ENCODE data around the gene ABCC4. TPM values are rescaled to one million over a fixed set of nuclear protein-coding genes. Genes with fewer than 3 reads are reported as not detected.

Gene ABCC4
- total RNA-seq, 2 donors from 2014 or later: 11.4 to 14.7 TPM

GRCh38 chr13:95323930-95324662, 22.8 kb upstream of the ABCC4 start:
- Histone ChIP-seq H3K27me3 (no peaks in the 10 kb centered on the region), H3K9ac (ENCODE audit: low read depth in 2 of 2, low read length in 2 of 2) (no peak overlapping the region), H3K36me3 (no peaks in the 10 kb centered on the region), H3K9me3 (no peaks in the 10 kb centered on the region), H3K4me3 (no peak overlapping the region), H3K27ac (no peak overlapping the region), H3K4me1 (no peaks in the 10 kb centered on the region)
- intact Hi-C loops (cut with DNase I): no loop called here
- TF ChIP-seq, protein P1, sequence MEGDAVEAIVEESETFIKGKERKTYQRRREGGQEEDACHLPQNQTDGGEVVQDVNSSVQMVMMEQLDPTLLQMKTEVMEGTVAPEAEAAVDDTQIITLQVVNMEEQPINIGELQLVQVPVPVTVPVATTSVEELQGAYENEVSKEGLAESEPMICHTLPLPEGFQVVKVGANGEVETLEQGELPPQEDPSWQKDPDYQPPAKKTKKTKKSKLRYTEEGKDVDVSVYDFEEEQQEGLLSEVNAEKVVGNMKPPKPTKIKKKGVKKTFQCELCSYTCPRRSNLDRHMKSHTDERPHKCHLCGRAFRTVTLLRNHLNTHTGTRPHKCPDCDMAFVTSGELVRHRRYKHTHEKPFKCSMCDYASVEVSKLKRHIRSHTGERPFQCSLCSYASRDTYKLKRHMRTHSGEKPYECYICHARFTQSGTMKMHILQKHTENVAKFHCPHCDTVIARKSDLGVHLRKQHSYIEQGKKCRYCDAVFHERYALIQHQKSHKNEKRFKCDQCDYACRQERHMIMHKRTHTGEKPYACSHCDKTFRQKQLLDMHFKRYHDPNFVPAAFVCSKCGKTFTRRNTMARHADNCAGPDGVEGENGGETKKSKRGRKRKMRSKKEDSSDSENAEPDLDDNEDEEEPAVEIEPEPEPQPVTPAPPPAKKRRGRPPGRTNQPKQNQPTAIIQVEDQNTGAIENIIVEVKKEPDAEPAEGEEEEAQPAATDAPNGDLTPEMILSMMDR (IDR thresholded peaks at IDR 0.05): no peak
- no peak for DNase-seq

DNA sequence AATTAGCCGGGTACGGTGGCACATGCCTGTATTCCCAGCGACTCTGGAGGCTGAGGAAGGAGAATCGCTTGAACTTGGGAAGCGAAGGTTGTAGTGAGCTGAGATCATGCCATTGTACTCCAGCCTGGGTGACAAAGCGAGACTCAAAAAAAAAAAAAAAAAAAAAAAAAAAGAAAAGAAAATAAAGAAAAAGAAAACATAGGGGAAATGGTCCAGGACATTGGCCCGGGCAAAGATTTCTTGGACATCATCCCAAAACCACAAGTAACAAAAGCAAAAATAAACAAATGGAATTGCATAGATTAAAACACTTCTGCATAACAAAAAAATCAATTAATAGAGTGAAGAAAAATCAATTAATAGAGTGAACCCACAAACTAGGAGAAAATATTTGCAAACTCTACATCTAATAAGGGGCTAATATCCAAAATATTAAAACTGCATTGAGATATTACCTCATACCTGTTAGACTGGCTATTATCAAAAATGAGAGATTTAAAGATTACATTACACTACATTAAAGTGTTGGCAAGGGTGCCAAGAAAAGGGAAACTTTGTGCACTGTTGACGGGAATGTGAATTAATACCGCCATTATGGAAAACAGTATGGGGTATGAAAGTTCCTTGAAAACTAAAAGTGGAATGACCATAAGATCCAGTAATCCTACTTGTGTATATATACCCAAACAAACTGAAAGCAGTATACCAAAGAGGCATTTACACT, 18.5 kb upstream of the ABCC4 start:
- TF ChIP-seq, protein P1 (IDR thresholded peaks at IDR 0.05): no peak
- H3K9me3 ChIP-seq: no peaks in the 10 kb centered on the region
- no peak for DNase-seq
- no peaks in the 10 kb centered on the region for H3K27me3 ChIP-seq
- no peak overlapping the region for H3K27ac ChIP-seq
- H3K9ac ChIP-seq (ENCODE audit: low read depth in 2 of 2, low read length in 2 of 2): no peak overlapping the region
- H3K36me3 ChIP-seq: no peaks in the 10 kb centered on the region
- H3K4me3 ChIP-seq: no peak overlapping the region
- intact Hi-C loops (cut with DNase I): no loop called here
- H3K4me1 ChIP-seq: no peaks in the 10 kb centered on the region

DNA sequence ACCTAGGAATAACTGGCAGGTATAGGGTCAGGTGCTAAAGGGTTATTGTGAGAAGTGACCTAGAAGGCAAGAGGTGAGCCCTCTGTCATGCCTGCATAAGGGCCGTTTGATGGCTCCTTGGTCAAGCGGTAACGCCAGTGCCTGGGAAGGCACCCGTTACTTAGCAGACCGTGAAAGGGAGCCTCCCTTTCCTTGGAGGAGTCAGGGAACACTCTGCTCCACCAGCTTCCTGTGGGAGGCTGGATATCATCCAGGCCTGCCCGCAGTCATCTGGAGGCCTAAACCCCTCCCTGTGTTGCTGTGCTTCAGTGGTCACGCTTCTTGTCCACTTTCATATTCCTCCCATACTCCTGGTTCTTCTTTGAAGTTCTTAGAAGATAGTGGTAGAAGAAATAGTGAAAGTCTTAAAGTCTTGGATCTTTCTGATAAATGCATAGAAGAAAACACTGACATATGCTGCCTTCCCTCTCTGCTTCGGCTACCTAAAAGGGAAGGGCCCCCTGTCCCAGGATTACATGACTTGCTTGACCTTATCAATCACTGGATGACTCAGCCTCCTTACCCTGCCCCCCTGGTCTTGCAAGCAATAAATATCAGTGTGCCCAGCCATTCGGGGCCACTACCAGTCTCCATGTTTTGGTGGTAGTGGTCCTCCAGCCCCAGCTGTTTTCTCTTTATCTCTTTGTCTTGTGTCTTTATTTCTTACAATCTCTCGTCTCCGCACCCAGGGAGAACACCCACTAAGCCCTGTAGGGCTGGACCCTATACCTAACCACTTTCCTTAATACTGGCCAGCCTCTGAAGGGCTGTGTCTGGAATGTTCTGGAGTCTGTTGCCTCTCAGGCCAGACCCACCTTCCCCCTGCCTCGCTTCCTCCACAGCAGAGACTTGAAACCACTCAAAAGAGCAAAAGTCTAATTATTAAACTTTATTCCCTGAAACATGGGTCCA, 16.1 kb upstream of the ABCC4 start:
- Histone ChIP-seq H3K9me3 (no peaks in the 10 kb centered on the region), H3K4me3 (no peak overlapping the region), H3K36me3 (no peaks in the 10 kb centered on the region), H3K27ac (no peak overlapping the region), H3K4me1 (no peaks in the 10 kb centered on the region), H3K27me3 (no peaks in the 10 kb centered on the region), H3K9ac (ENCODE audit: low read depth in 2 of 2, low read length in 2 of 2) (no peak overlapping the region)
- intact Hi-C loops (cut with DNase I): no loop called here
- DNase-seq: no peak
- TF ChIP-seq, protein P1 (IDR thresholded peaks at IDR 0.05): no peak

DNA sequence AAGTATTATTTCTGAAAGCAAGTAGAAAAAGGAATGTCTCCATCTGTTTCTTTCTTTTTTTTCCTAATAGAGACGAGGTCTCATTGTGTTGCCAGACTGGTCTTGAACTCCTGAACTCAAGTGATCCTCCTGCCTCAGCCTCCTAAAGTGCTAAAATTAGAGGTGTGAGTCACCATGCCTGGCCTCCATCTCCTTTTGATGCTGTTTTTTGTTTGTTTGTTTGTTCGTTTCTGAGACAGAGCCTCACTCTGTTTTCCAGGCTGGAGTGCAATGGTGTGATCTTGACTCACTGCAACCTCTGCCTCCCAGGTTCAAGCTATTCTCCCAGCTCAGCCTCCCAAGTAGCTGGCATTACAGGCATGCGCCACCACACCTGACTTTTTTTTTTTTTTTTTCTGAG, 14.5 kb upstream of the ABCC4 start:
- no peak for DNase-seq
- Histone ChIP-seq H3K9ac (ENCODE audit: low read depth in 2 of 2, low read length in 2 of 2) (no peak overlapping the region), H3K36me3 (no peaks in the 10 kb centered on the region), H3K4me3 (no peak overlapping the region), H3K9me3 (no peaks in the 10 kb centered on the region), H3K4me1 (no peaks in the 10 kb centered on the region), H3K27ac (no peak overlapping the region), H3K27me3 (no peaks in the 10 kb centered on the region)
- TF ChIP-seq, protein P1 (IDR thresholded peaks at IDR 0.05): no peak
- intact Hi-C loops (cut with DNase I): no loop called here

DNA sequence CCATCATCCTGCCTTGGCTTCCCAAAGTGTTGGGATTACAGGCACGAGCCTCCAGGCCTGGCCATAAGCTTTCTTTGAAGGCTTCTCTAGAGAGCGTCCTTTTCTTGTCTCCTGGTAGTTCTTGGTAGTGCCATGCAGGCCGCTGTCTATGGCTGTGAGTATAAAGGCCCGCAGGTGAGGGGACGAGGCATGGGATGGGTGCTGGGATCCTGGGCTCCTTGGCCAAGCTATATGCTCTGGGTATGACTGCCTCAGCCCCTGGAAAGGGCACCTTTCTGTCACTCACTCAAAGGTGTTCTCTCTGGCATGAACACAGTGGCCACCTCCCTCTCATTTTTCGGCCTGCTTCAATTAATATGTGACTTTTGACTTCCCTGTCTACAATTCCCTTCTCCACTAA, 6.3 kb upstream of the ABCC4 start:
- H3K9me3 ChIP-seq: no peaks in the 10 kb centered on the region
- no peaks in the 10 kb centered on the region for H3K27me3 ChIP-seq
- H3K36me3 ChIP-seq: no peaks in the 10 kb centered on the region
- TF ChIP-seq, protein P1 (IDR thresholded peaks at IDR 0.05): no peak
- H3K27ac ChIP-seq: no peak overlapping the region
- intact Hi-C loops (cut with DNase I): no loop called here
- no peak overlapping the region for H3K9ac ChIP-seq (ENCODE audit: low read depth in 2 of 2, low read length in 2 of 2)
- no peak overlapping the region for H3K4me3 ChIP-seq
- no peaks in the 10 kb centered on the region for H3K4me1 ChIP-seq
- no peak for DNase-seq
